ENCODE data around the gene LGMN.
"Not testable (repeated sequence)": the region's sequence is repeated elsewhere in the genome, so short reads cannot be mapped to it uniquely, and the experiment has no call there.

The LGMN gene

GRCh38 chr14:92692822-92693226, 55.6 kb downstream of the LGMN start:
- DNase-seq, result no peak

GRCh38 chr14:92690171-92691011, 58.0 kb downstream of the LGMN start:
- no peak for DNase-seq

GRCh38 chr14:92688434-92689375, 59.7 kb downstream of the LGMN start:
- no peak for DNase-seq

DNA sequence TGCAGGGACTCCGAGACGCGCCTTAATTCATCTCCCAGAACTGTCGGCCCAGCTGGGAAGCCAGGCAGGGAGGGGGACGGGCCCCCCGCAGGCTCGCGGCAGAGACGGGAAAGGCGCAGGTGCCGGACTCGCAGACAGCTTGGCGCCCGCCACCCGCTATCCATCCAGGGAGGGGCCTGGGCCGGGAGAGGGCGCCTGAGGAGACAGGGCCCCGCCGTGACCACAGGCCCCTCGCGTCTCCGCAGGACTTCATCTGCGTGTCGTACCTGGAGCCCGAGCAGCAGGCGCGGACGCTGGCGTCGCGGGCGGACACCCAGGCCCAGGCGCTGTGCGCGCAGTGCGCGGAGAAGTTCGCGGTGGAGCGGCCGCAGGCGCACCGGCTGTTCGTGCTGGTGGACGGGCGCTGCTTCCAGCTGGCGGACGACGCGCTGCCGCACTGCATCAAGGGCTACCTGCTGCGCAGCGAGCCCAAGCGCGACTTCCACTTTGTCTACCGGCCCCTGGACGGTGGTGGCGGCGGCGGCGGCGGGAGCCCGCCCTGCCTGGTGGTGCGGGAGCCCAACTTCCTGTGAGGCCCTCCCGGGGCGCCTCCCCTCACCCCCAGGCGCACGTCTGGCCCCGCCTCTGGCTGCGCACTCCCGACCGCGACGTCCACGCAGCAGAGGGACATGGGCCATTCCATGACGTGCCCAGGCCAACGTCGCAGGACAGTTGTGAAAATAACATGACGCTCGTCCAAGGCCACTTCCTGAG, 60.6 kb downstream of the LGMN start:
- no peak for DNase-seq

- peak; percentile 48 for DNase-seq
Observed at GRCh38 chr14:92686900-92687427, 61.5 kb downstream of the LGMN start.

DNA sequence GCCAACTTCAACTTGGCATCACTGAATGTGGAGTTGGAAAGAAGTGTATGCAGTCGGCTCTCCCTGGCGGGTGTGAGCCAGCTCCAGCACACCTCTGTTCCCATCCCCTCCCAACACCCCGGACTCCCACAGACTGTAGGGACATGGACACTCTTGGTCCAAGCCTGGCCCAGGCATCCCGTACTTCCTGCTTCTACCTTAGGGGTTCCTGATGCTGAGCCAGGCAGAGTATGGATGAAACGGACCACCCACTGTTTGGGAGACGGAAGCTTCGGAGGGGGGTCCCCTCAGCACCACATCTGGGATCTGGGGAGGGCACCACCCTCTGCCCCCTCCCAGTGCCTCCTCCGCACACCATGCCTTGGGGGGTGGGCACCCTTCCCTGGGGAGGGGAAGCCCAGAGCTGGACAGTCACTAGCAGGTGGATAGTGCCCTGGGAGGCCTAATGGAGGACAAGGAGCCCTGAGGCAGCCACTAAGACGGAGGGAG, 62.0 kb downstream of the LGMN start:
- DNase-seq, result no peak

DNA sequence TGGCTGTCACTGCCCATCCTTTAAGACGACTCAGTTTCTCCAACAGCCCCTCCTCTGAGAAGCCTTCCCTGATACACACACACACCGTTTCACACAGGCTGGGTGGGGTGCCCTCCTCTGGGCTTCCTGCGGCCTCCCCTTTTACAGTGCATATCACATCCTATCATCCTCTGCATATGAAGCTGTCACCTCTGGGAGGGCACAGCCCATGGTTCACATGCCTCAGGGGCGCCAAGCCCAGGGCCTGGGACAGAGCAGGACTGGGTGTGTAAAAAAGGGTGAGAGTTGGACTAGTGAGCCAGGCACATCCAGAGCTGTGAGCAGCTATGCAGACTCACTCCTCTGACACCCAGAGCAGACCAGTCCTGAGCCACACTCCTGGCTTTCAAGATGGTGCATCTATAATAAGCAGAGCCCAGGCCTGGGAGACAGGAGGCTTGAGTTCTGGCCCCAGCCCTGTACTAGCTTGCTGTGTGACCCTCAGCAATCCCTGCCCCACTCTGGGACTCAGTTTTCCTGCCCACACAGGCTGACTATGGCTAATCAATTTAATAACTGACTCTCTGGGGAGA, 62.6 kb downstream of the LGMN start:
- DNase-seq, result no peak

- DNase-seq, result no peak
Observed at GRCh38 chr14:92684801-92685560, 63.4 kb downstream of the LGMN start.

DNA sequence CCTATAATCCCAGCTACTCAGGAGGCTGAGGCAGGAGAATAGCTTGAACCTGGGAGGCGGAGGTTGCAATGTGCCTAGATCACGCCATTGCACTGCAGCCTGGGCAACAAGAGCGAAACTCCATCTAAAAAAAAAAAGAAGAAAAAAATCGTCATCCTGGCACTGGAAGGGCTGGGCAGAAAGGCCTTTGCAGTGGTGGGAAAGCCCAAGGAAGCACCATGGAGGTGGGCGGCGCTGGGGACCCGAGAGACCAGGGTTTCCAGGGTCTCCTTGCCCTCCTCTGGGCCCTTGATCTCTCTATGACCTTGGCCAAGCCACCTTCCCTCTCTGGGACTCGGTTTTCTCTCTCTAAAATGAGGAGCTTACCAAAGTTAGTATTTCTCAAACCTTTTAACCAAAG, 65.4 kb downstream of the LGMN start:
- no peak for DNase-seq

DNA sequence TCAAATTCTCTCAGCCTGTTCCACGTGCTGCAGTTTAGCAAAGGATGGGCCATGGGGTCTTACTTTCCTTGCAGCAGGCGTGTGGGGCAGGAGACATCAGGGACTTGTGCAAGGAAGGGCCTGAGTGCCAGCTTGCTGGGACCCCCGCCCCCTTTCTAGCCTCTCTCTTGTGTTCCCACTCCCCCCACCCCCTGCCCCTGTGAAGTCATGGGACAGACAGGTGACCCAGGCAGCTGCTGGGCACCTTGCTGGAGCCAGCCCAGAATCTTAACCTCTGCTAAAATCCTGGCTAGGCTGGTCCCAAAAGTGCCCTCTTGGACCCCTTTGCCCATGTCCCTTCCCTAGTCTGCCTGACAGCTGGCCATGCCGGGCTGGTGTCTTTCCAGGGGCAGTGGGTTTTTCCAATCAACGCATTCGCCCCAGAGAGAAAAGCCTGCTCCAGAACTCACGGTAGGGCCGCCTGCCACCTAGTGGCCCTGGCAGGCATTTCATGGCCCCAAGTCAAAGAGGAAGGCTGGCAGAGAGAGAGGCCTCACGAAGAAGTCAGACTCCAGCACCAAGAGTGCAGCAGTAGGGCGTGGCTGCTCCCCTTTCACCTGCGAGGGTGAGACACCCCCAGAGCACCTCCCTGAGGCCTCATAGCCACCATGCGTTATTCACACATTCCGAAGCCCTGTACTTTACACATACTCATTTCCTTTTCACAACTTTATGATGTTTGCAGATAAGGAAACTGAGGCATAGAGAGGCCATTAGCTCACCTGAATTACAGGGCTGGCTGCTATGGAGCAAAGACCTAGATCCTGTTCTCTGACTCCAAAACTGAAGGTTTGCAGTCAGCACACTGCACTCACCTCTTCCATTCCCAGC, 67.4 kb downstream of the LGMN start:
- peak; percentile 80 for DNase-seq

DNA sequence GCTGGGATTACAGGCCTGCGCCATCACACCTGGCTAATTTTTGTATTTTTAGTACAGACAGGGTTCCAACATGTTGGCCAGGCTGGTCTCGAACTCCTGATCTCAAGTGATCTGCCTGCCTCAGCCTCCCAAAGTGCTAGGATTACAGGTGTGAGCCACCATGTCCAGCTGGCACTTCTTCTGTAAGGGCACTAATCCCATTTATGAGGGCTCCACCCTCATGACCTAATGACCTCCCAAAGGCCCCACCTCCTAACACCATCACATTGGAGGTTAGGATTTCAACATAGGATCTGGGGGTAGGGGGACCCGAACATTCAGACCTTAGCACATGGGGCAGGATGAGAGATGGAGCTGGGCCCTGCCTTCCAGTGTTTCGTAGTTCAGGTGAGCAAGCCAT, 68.1 kb downstream of the LGMN start:
- not testable (repeated sequence) for DNase-seq

- DNase-seq, result no peak
Observed at GRCh38 chr14:92679246-92679645, 69.2 kb downstream of the LGMN start.

DNA sequence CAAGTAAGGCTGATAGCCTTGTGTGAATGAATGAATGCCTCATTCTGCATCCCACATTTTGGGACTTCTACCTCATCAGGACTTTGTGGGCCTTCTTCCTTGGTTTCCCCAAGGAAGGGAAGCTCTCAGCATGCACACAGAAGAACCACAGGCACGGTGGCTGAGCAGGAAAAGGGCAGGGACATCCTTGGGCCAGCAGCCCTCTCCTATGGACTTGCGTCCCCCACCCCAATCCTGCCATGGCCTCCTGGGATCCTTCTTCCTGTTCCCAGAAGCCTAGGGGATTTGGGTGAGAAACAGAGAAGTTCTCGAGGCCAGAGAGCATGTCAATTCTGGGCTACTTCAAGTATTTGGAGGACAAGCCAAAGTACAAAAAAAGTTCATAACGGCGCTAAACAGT, 69.7 kb downstream of the LGMN start:
- no peak for DNase-seq

- no peak for DNase-seq
Observed at GRCh38 chr14:92677955-92678354, 70.5 kb downstream of the LGMN start.

DNA sequence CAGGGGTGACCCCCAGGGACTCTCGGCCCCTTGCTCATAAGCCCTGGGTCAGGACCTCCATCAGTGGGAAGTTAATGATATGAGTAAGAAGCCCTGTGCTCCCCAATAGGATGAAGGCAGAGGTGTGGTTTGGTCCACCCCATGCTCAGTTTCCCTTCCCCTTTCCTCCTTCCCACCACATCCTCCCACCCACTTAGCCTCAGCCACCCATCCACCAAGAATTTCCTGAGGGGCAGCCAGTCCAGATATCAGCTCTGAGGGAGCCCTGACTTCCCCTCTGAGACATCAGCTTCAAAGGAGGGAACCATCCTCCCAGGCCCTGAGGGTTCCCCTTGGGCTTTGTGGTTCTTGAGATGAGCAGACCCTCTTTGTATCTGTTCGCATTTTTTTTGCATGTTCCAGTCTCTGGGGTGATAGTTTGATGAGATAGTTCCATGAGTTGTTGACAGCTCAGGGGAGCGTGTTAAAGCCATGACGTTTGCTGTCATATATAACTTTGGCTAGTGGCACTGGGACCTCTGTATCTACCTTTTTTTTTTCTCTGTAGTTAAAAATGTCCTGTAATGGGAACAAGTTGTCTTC, 71.2 kb downstream of the LGMN start:
- no peak for DNase-seq

GRCh38 chr14:92676403-92677086, 71.9 kb downstream of the LGMN start:
- DNase-seq, result no peak

- no peak for DNase-seq
Observed at GRCh38 chr14:92675976-92676375, 72.5 kb downstream of the LGMN start.

DNA sequence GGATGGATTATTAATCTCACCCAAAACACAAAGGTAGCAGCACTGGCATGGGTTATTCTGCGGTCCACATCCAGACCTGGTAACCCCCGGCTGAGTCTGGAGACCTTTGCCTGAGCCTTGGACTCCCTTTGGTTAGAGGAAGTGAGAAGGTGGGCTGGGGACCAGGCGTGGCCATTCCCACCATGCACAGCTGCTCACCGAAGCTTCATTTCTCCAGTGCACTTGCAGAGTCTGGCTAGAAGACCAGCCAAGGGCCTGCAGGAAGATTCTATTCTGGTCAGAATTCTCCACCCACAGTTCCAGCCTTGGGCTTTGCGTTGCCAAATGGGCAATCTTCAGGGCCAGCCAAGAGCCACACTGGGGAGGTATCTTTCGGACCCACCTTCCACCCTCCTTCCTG, 73.0 kb downstream of the LGMN start:
- DNase-seq, result no peak

- no peak for DNase-seq
Observed at GRCh38 chr14:92673601-92674150, 74.8 kb downstream of the LGMN start.
